Panc1 (cell line): ENCODE measurements around the gene MPPED1. TPM values are rescaled to one million over a fixed set of nuclear protein-coding genes. Genes with fewer than 3 reads are reported as not detected.

Experiments
- ATAC-seq: fragments of 200-7000 bp; cut with Tn5 transposase; 2 replicates; pipeline ENCODE4 v1.9.1; 2020; ENCODE audit warnings: mild to moderate bottlenecking, moderate library complexity
- BruUV-seq: library from RNA; stranded (reverse); fragments of 400-500 nt; replicated peaks from 2 replicates; lab custom pipeline; 2021; lab: Mats Ljungman, UMichigan
- CTCF ChIA-PET: fragments of 300-600 bp; sonication (Branson Sonifier 250); formaldehyde crosslinking; loops from one replicate; lab custom pipeline; 2022; ENCODE audit warnings: antibody characterized with exemption; lab: Charles Lee
- POLR2A ChIA-PET: fragments of 300-600 bp; sonication (Branson Sonifier 250); formaldehyde crosslinking; loops from one replicate; lab custom pipeline; 2022; ENCODE audit warnings: antibody characterized with exemption; lab: Charles Lee
- DNase-seq: peaks from one replicate; pipeline ENCODE4 v3.0.0-alpha.2; 2010; ENCODE audit warnings: low read depth, low spot score
- H3K27ac ChIP-seq: 2 replicates; pipeline ENCODE4 v1.5.1; 2011; ENCODE audit warnings: mild to moderate bottlenecking, low read length, inconsistent platforms
- H3K27me3 ChIP-seq: fragments of 200-500 bp; sonication (Bioruptor generic); 2 replicates; pipeline ENCODE4 v1.6.0; 2014; ENCODE audit warnings: low read length, inconsistent platforms; ENCODE audit not compliant: control insufficient read depth, insufficient read depth
- H3K36me3 ChIP-seq: fragments of 200-500 bp; sonication (Bioruptor generic); 2 replicates; pipeline ENCODE4 v1.5.1; 2014; ENCODE audit warnings: inconsistent platforms, mild to moderate bottlenecking, low read length, moderate library complexity; ENCODE audit not compliant: control insufficient read depth, insufficient read depth
- H3K4me1 ChIP-seq: 2 replicates; pipeline ENCODE4 v1.5.1; 2011; ENCODE audit warnings: inconsistent platforms, mild to moderate bottlenecking, low read length, moderate library complexity; ENCODE audit not compliant: control insufficient read depth, insufficient read depth
- H3K4me3 ChIP-seq, 2 experiments: 2 replicates each; pipeline ENCODE4 v1.5.1; 2011 to 2012; ENCODE audit warnings: low read depth in 2 of 2, low read length in 2 of 2, mild to moderate bottlenecking in 2 of 2, inconsistent platforms in 1 of 2, moderate library complexity in 1 of 2
- H3K9me3 ChIP-seq: fragments of 200-500 bp; sonication (Bioruptor generic); 2 replicates; pipeline ENCODE4 v1.5.1; 2014; ENCODE audit warnings: low read depth, mild to moderate bottlenecking, inconsistent platforms, low read length, moderate library complexity; ENCODE audit not compliant: control insufficient read depth, insufficient read depth
- POLR2AphosphoS5 ChIP-seq: IDR thresholded peaks from 2 replicates; pipeline ENCODE4 v1.6.1; 2012; ENCODE audit warnings: mild to moderate bottlenecking, low read depth, low read length, moderate library complexity
- SIN3A ChIP-seq: IDR thresholded peaks from 2 replicates; pipeline ENCODE4 v1.6.1; 2012; ENCODE audit warnings: low read depth, mild to moderate bottlenecking, low read length, moderate library complexity, borderline replicate concordance; ENCODE audit not compliant: insufficient read depth
- TCF7L2 ChIP-seq: IDR thresholded peaks from 2 replicates; pipeline ENCODE4 v1.6.1; 2011; ENCODE audit warnings: mild to moderate bottlenecking, low read depth, low read length, inconsistent platforms
- in situ Hi-C: cut with HindIII; loops from 2 replicates; pipeline ENCODE4 v1.10.0; 2016; ENCODE audit warnings: low sequenced_read_pairs, low pct_unique_long_range_greater_than_20kb
- intact Hi-C: fragments of 100-400 bp; cut with micrococcal nuclease; formaldehyde crosslinking; loops from one replicate; pipeline ENCODE4 v1.10.0; 2022; ENCODE audit not compliant: unreplicated experiment
- total RNA-seq: library from RNA; stranded (reverse); gene quantifications from one replicate; pipeline ENCODE4 v1.2.1, GENCODE V29; 2021; ENCODE audit not compliant: unreplicated experiment
- TF ChIP-seq, protein P1 (sequence below): fragments of 450-650 bp; IDR thresholded peaks from 2 replicates; pipeline ENCODE4 v1.5.1; 2017; ENCODE audit warnings: mild to moderate bottlenecking
- TF ChIP-seq, protein P2 (sequence below), 2 experiments: IDR thresholded peaks; 2 replicates each; pipeline ENCODE4 v1.6.1; 2011 to 2012; ENCODE audit warnings: low read depth in 2 of 2, control low read depth in 1 of 2, low read length in 1 of 2, mild to moderate bottlenecking in 1 of 2, moderate library complexity in 1 of 2; ENCODE audit not compliant: insufficient read depth in 1 of 2

The MPPED1 gene
- total RNA-seq, 1 experiment from 2014 or later = not detected

DNA sequence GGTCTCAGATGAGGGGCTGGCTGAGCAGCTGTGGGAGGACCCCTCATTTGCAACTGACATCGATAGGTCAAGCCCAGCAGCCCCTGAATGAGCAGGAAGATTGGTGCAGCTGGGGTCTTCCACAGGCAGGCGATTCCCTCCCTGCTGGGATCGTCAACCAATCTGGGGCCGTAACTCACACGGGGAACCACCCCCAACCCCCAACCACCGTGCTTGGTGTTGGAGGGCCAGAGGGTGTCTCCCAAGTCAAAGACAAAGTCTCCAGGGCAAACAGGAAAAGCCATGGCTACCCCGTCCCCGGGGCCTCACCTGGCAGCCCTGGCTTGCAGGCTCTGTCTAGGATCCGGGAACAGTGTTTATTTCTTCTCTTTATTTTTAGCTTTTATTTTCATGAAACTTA, 41.8 kb upstream of the MPPED1 start:
- no peaks in the 10 kb centered on the region for H3K36me3 ChIP-seq
- DNase-seq = no peak
- POLR2A ChIA-PET = no interaction called here
- no peaks in the 10 kb centered on the region for H3K4me1 ChIP-seq
- H3K4me3 ChIP-seq = no peak overlapping the region
- BruUV-seq = no TSS peak
- ATAC-seq = no peak
- no peaks in the 10 kb centered on the region for H3K9me3 ChIP-seq
- H3K27ac ChIP-seq = no peak overlapping the region
- CTCF ChIA-PET = interaction anchor here (0.6 kb wide), 1 partner anchor 15 kb away, joined by 3 read pairs; no protein-coding TSS in a partner anchor
- in situ Hi-C loops = no loop called here
- TF ChIP-seq, protein P1, sequence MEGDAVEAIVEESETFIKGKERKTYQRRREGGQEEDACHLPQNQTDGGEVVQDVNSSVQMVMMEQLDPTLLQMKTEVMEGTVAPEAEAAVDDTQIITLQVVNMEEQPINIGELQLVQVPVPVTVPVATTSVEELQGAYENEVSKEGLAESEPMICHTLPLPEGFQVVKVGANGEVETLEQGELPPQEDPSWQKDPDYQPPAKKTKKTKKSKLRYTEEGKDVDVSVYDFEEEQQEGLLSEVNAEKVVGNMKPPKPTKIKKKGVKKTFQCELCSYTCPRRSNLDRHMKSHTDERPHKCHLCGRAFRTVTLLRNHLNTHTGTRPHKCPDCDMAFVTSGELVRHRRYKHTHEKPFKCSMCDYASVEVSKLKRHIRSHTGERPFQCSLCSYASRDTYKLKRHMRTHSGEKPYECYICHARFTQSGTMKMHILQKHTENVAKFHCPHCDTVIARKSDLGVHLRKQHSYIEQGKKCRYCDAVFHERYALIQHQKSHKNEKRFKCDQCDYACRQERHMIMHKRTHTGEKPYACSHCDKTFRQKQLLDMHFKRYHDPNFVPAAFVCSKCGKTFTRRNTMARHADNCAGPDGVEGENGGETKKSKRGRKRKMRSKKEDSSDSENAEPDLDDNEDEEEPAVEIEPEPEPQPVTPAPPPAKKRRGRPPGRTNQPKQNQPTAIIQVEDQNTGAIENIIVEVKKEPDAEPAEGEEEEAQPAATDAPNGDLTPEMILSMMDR = no peak
- TF ChIP-seq TCF7L2 = no peak
- TF ChIP-seq SIN3A = no peak
- TF ChIP-seq, protein P2, sequence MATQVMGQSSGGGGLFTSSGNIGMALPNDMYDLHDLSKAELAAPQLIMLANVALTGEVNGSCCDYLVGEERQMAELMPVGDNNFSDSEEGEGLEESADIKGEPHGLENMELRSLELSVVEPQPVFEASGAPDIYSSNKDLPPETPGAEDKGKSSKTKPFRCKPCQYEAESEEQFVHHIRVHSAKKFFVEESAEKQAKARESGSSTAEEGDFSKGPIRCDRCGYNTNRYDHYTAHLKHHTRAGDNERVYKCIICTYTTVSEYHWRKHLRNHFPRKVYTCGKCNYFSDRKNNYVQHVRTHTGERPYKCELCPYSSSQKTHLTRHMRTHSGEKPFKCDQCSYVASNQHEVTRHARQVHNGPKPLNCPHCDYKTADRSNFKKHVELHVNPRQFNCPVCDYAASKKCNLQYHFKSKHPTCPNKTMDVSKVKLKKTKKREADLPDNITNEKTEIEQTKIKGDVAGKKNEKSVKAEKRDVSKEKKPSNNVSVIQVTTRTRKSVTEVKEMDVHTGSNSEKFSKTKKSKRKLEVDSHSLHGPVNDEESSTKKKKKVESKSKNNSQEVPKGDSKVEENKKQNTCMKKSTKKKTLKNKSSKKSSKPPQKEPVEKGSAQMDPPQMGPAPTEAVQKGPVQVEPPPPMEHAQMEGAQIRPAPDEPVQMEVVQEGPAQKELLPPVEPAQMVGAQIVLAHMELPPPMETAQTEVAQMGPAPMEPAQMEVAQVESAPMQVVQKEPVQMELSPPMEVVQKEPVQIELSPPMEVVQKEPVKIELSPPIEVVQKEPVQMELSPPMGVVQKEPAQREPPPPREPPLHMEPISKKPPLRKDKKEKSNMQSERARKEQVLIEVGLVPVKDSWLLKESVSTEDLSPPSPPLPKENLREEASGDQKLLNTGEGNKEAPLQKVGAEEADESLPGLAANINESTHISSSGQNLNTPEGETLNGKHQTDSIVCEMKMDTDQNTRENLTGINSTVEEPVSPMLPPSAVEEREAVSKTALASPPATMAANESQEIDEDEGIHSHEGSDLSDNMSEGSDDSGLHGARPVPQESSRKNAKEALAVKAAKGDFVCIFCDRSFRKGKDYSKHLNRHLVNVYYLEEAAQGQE (IDR thresholded peaks at IDR 0.05; ENCODE audit: insufficient read depth in 1 of 2, low read depth in 2 of 2, low read length in 1 of 2) = no peak
- TF ChIP-seq POLR2AphosphoS5 = no peak
- H3K27me3 ChIP-seq = peaks cover 10% of the 10 kb centered on the region
- intact Hi-C loops = no loop called here

DNA sequence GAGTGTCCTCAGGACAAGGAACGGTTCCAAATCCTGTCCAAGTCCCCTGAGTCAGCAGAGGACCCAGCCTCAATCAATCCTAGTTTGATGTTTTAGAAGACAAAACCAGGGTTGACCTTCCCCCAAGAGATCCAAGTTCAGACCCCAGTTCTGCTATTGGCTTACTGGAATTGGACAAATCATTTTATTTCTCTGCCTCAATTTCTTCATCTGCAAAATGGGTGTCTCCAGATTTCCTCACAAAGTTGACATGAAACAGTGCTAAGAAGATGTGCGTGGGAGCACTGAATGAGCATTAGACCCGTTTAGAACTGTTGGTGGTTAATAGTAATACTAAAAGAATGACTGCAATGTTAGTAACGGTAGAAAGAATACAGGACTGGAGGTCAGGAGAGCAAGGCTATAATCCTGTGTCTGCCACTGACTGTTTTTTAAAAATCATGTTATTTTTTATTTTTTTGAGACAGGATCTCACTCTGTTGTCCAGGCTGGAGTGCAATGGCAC, 35.8 kb upstream of the MPPED1 start:
- no peak for DNase-seq
- TF ChIP-seq, protein P1 = no peak
- TF ChIP-seq POLR2AphosphoS5 (no peak), TCF7L2 (no peak), SIN3A (no peak)
- TF ChIP-seq, protein P2 (IDR thresholded peaks at IDR 0.05; ENCODE audit: insufficient read depth in 1 of 2, low read depth in 2 of 2, low read length in 1 of 2) = no peak
- intact Hi-C loops = no loop called here
- ChIA-PET CTCF (no interaction called here), POLR2A (no interaction called here)
- H3K4me1 ChIP-seq = no peaks in the 10 kb centered on the region
- no peaks in the 10 kb centered on the region for H3K9me3 ChIP-seq
- 0 out of 2 replicates have a peak, but pooled peaks cover 2% of the 10 kb centered on the region for H3K27me3 ChIP-seq
- no peak overlapping the region for H3K4me3 ChIP-seq
- no peak for ATAC-seq
- H3K36me3 ChIP-seq = no peaks in the 10 kb centered on the region
- no peak overlapping the region for H3K27ac ChIP-seq
- in situ Hi-C loops = no loop called here
- BruUV-seq = no TSS peak
